GM12878 (cell line): ENCODE results near the gene ACSF3.

Experiments used
- EP300 ChIP-seq, 2 experiments: fragments of 150-350 bp in 1 of 2; IDR thresholded peaks; 2 replicates each; pipeline ENCODE4 v1.6.1; 2011 to 2012; ENCODE audit warnings: low read depth in 2 of 2, low read length in 2 of 2, borderline replicate concordance in 1 of 2, improper control_type of control experiment in 1 of 2, inconsistent platforms in 1 of 2; ENCODE audit not compliant: control insufficient read depth in 1 of 2
- ESRRA ChIP-seq: IDR thresholded peaks from 2 replicates; pipeline ENCODE4 v1.6.1; 2012; ENCODE audit warnings: mild to moderate bottlenecking, low read length, improper control_type of control experiment
- EZH2 ChIP-seq: IDR thresholded peaks from 2 replicates; pipeline ENCODE4 v1.6.1; 2012; ENCODE audit warnings: low read depth, mild to moderate bottlenecking, control low read depth, inconsistent platforms, low read length, borderline replicate concordance; ENCODE audit not compliant: control insufficient read depth
- FOXM1 ChIP-seq: IDR thresholded peaks from 2 replicates; pipeline ENCODE4 v1.6.1; 2012; ENCODE audit warnings: low read depth, mild to moderate bottlenecking, inconsistent platforms, low read length, moderate library complexity
- POLR2A ChIP-seq: IDR thresholded peaks from 2 replicates; pipeline ENCODE4 v1.6.1; 2011; ENCODE audit warnings: low read depth, mild to moderate bottlenecking, low read length
- RAD21 ChIP-seq: IDR thresholded peaks from 2 replicates; pipeline ENCODE4 v1.6.1; 2011; ENCODE audit warnings: mild to moderate bottlenecking, low read depth, low read length, moderate library complexity; ENCODE audit not compliant: insufficient read depth
- SP1 ChIP-seq: IDR thresholded peaks from one replicate; pipeline ENCODE4 v1.6.1; 2011; ENCODE audit warnings: low read depth, low read length
- TCF7 ChIP-seq: IDR thresholded peaks from 2 replicates; pipeline ENCODE4 v1.6.1; 2014; ENCODE audit warnings: antibody characterized with exemption, borderline replicate concordance
- YY1 ChIP-seq: IDR thresholded peaks from 2 replicates; pipeline ENCODE4 v1.6.1; 2011; ENCODE audit warnings: low read depth, mild to moderate bottlenecking, low read length
- ZNF274 ChIP-seq: IDR thresholded peaks from one replicate; pipeline ENCODE4 v1.8.0; 2011; ENCODE audit not compliant: insufficient read length, insufficient read depth
- TF ChIP-seq, protein P1 (sequence below), 3 experiments: IDR thresholded peaks in 2 of 3; conservative IDR thresholded peaks in 1 of 3; 2 replicates each; pipeline ENCODE4 v1.5.1; 2011; ENCODE audit warnings: low read depth in 3 of 3, low read length in 3 of 3, mild to moderate bottlenecking in 3 of 3, control low read depth in 2 of 3, moderate library complexity in 2 of 3, inconsistent platforms in 1 of 3, mixed read lengths in 1 of 3; ENCODE audit not compliant: control insufficient read depth in 2 of 3, insufficient read depth in 1 of 3; ENCODE audit errors: extremely low read depth in 1 of 3
- TF ChIP-seq, protein P2 (sequence below): IDR thresholded peaks from 2 replicates; pipeline ENCODE4 v1.6.1; 2011; ENCODE audit warnings: low read depth, mild to moderate bottlenecking, low read length, moderate library complexity, borderline replicate concordance; ENCODE audit errors: extremely low read depth
- TF ChIP-seq, protein P3 (sequence below): IDR thresholded peaks from 2 replicates; pipeline ENCODE4 v1.6.1; 2011; ENCODE audit warnings: low read depth, low read length, improper control_type of control experiment, borderline replicate concordance

DNA sequence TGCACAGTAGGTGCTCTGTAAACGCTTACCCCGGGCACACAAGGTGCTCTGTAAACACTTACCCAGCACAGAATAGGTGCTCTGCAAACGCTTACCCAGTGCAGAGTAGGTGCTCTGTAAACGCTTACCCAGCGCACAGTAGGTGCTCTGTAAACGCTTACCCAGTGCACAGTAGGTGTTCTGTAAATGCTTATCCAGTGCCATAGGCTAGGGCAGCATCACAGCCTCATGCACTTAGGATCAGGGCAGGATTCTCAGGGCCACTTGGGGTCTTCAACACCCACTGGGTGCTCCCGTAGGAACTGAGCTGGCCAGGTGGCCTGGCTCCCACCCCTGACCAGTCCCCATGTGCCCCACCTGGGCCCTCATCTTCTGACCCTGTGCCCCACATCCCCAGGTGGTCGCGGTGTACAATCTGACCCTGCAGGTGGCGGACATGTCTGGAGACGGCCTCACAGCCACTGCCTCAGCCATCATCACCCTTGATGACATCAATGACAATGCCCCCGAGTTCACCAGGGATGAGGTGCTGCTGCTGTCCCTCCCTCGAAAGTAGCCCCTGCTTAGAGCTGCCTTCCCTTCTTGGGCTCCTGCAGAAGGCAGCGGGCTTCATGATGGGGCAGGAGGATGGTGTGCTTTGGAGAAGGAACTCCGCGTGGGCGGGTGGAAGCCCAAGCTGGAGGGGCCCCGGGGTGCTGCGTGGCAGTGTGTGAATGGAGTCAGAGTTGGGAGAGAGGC, 93.5 kb downstream of the ACSF3 start:
- no peak for TF ChIP-seq RAD21
- no peak for TF ChIP-seq ESRRA
- no peak for TF ChIP-seq EZH2
- TF ChIP-seq, protein P1, sequence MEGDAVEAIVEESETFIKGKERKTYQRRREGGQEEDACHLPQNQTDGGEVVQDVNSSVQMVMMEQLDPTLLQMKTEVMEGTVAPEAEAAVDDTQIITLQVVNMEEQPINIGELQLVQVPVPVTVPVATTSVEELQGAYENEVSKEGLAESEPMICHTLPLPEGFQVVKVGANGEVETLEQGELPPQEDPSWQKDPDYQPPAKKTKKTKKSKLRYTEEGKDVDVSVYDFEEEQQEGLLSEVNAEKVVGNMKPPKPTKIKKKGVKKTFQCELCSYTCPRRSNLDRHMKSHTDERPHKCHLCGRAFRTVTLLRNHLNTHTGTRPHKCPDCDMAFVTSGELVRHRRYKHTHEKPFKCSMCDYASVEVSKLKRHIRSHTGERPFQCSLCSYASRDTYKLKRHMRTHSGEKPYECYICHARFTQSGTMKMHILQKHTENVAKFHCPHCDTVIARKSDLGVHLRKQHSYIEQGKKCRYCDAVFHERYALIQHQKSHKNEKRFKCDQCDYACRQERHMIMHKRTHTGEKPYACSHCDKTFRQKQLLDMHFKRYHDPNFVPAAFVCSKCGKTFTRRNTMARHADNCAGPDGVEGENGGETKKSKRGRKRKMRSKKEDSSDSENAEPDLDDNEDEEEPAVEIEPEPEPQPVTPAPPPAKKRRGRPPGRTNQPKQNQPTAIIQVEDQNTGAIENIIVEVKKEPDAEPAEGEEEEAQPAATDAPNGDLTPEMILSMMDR (IDR thresholded peaks at IDR 0.05 in 2 of 3, conservative IDR thresholded peaks at IDR 0.05 in 1 of 3; ENCODE audit: control insufficient read depth in 2 of 3, extremely low read depth in 1 of 3, insufficient read depth in 1 of 3, low read depth in 3 of 3, low read length in 3 of 3) = no peak
- TF ChIP-seq TCF7 = no peak
- no peak for TF ChIP-seq POLR2A
- no peak for TF ChIP-seq YY1
- TF ChIP-seq, protein P2, sequence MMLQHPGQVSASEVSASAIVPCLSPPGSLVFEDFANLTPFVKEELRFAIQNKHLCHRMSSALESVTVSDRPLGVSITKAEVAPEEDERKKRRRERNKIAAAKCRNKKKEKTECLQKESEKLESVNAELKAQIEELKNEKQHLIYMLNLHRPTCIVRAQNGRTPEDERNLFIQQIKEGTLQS = no peak
- no peak for TF ChIP-seq EP300 (IDR thresholded peaks at IDR 0.05; ENCODE audit: borderline replicate concordance in 1 of 2, control insufficient read depth in 1 of 2, low read depth in 2 of 2, low read length in 2 of 2)
- TF ChIP-seq SP1 = no peak
- no peak for TF ChIP-seq ZNF274
- no peak for TF ChIP-seq FOXM1
- TF ChIP-seq, protein P3, sequence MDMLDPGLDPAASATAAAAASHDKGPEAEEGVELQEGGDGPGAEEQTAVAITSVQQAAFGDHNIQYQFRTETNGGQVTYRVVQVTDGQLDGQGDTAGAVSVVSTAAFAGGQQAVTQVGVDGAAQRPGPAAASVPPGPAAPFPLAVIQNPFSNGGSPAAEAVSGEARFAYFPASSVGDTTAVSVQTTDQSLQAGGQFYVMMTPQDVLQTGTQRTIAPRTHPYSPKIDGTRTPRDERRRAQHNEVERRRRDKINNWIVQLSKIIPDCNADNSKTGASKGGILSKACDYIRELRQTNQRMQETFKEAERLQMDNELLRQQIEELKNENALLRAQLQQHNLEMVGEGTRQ = no peak
